Smooth muscle cell of the coronary artery (primary cell): ENCODE results near the gene ZNF180. TPM values are rescaled to one million over a fixed set of nuclear protein-coding genes. Genes with fewer than 3 reads are reported as not detected.

ENCODE experiments used
- total RNA-seq: library from RNA; depleted of rRNA; stranded (reverse); fragments of >200 nt; gene quantifications from 2 replicates; pipeline ENCODE4 v1.2.3, GENCODE V29; 2014; ENCODE audit warnings: low replicate concordance

Gene ZNF180
- 5.3 and 6.2 TPM in 2 replicates for total RNA-seq

GRCh38 chr19:44499962-44500949 is at the start of gene ZNF180:
Gene ZNF180, minus strand, starts transcription at chr19:44500522. Its CDS starts 3,188 bp downstream, at chr19:44497334.

GRCh38 chr19:44529536-44529935 is 29.2 kb upstream of the ZNF180 start, which contains the start of gene CEACAM20:
Gene CEACAM20, minus strand, starts transcription at chr19:44529675. Its CDS starts 166 bp downstream, at chr19:44529509.

GRCh38 chr19:44447916-44448674 is 52.2 kb downstream of the ZNF180 start, which contains the start of gene ZNF229:
Gene ZNF229, minus strand, starts transcription at chr19:44448472. Its CDS starts 5,625 bp downstream, at chr19:44442847.

Other genes with a start within 250 kb of the ZNF180 start
- gene ZNF233, start 240.6 kb downstream of the ZNF180 start, total RNA-seq: 1.3 and 2.2 TPM in 2 replicates
- gene ZNF235, start 195.5 kb downstream of the ZNF180 start, total RNA-seq: 3.0 and 3.5 TPM in 2 replicates
- 6.7 and 7.1 TPM in 2 replicates for gene ZNF112, start 143.8 kb downstream of the ZNF180 start, total RNA-seq
- gene ZNF285, start 98.9 kb downstream of the ZNF180 start, total RNA-seq: 2.7 and 3.2 TPM in 2 replicates
- 7.1 and 16.7 TPM in 2 replicates for gene ZNF229, start 52.0 kb downstream of the ZNF180 start, total RNA-seq
- not detected in 2 replicates for gene CEACAM20, start 29.2 kb upstream of the ZNF180 start, total RNA-seq
- 0.08 TPM in 1 of 2 replicates, not detected in the other for gene IGSF23, start 113.0 kb upstream of the ZNF180 start, total RNA-seq
- 32.4 and 73.4 TPM in 2 replicates for gene PVR, start 143.4 kb upstream of the ZNF180 start, total RNA-seq
- gene CEACAM19, start 171.0 kb upstream of the ZNF180 start, total RNA-seq: 0.90 and 3.2 TPM in 2 replicates
- 0.08 TPM in 1 of 2 replicates, not detected in the other for gene CEACAM16, start 198.6 kb upstream of the ZNF180 start, total RNA-seq
- 4.2 and 14.9 TPM in 2 replicates for gene BCL3, start 248.2 kb upstream of the ZNF180 start, total RNA-seq